Endothelial cell of umbilical vein (primary cell): ENCODE measurements around the gene EMC6. TPM values are rescaled to one million over a fixed set of nuclear protein-coding genes. Genes with fewer than 3 reads are reported as not detected.

Experiments
- BruUV-seq: library from RNA; stranded (reverse); fragments of 400-500 nt; replicated peaks from 2 replicates; lab custom pipeline; 2021; lab: Mats Ljungman, UMichigan
- CTCF ChIA-PET: fragments of 300-600, 350-600 bp; sonication (Branson Sonifier 250); formaldehyde crosslinking; loops from one replicate; lab custom pipeline; 2021; ENCODE audit warnings: antibody characterized with exemption, inconsistent platforms; lab: Charles Lee
- POLR2A ChIA-PET: fragments of 300-600, 350-600 bp; sonication (Branson Sonifier 250); formaldehyde crosslinking; loops from one replicate; lab custom pipeline; 2021; ENCODE audit warnings: antibody characterized with exemption, inconsistent platforms; lab: Charles Lee
- DNase-seq: peaks from one replicate; pipeline ENCODE4 v3.0.0-alpha.2; 2011; ENCODE audit warnings: low read depth, low spot score
- FAIRE-seq: peaks from 2 replicates; lab custom pipeline; 2011; peaks lifted over from hg19 to GRCh38; lab: Jason Lieb, UNC
- H2AFZ ChIP-seq: 2 replicates; pipeline ENCODE4 v1.6.0; 2012; ENCODE audit warnings: low read depth, low read length, control low read depth, inconsistent platforms
- H3K27ac ChIP-seq: 2 replicates; pipeline ENCODE4 v1.5.1; 2011; ENCODE audit warnings: low read depth, mild to moderate bottlenecking, control low read depth, low read length, moderate library complexity; ENCODE audit not compliant: insufficient read depth
- H3K27me3 ChIP-seq, 2 experiments: 2 replicates each; pipeline versions ENCODE4 v1.6.0 to v1.6.1; 2011; ENCODE audit warnings: low read length in 2 of 2, mixed read lengths in 1 of 2; ENCODE audit not compliant: control insufficient read depth in 2 of 2, insufficient read depth in 2 of 2
- H3K36me3 ChIP-seq, 2 experiments: 2 replicates in 1 of 2; 3 replicates in 1 of 2; pipeline ENCODE4 v1.5.1; 2011; ENCODE audit warnings: low read length in 2 of 2, mild to moderate bottlenecking in 1 of 2, moderate library complexity in 1 of 2; ENCODE audit not compliant: control insufficient read depth in 2 of 2, insufficient read depth in 2 of 2; ENCODE audit errors: extremely low read depth in 1 of 2
- H3K4me1 ChIP-seq: 3 replicates; pipeline ENCODE4 v1.5.1; 2011; ENCODE audit warnings: mild to moderate bottlenecking, low read length; ENCODE audit not compliant: control insufficient read depth, insufficient read depth; ENCODE audit errors: extremely low read depth
- H3K4me2 ChIP-seq: 2 replicates; pipeline ENCODE4 v1.6.1; 2011; ENCODE audit warnings: low read length, control low read depth, mixed read lengths; ENCODE audit not compliant: insufficient read depth
- H3K4me3 ChIP-seq, 3 experiments: fragments of 200-600 bp in 1 of 3; sonication (generic), shearing (Covaris generic) in 1 of 3; replicated peaks in 1 of 3; 2 replicates each; pipeline ENCODE4 v1.5.1; 2011 to 2016; ENCODE audit warnings: control low read depth in 3 of 3, low read length in 3 of 3, mild to moderate bottlenecking in 2 of 3, inconsistent platforms in 1 of 3, low read depth in 1 of 3, moderate library complexity in 1 of 3; ENCODE audit not compliant: insufficient read depth in 1 of 3
- H3K79me2 ChIP-seq: 2 replicates; pipeline ENCODE4 v1.6.0; 2012; ENCODE audit warnings: low read length, inconsistent platforms; ENCODE audit not compliant: control insufficient read depth, insufficient read depth
- H3K9ac ChIP-seq: replicated peaks from 2 replicates; pipeline ENCODE3; 2011; ENCODE audit warnings: low read length, control low read depth; ENCODE audit not compliant: insufficient read depth; ENCODE audit errors: extremely low read depth
- H3K9me1 ChIP-seq: replicated peaks from 3 replicates; pipeline ENCODE4 v1.6.0; 2011; ENCODE audit warnings: mild to moderate bottlenecking, low read length; ENCODE audit not compliant: control insufficient read depth, insufficient read depth; ENCODE audit errors: extremely low read depth
- H3K9me3 ChIP-seq: replicated peaks from 2 replicates; pipeline ENCODE4 v1.5.1; 2012; ENCODE audit warnings: low read length, inconsistent platforms; ENCODE audit not compliant: control insufficient read depth, insufficient read depth
- H4K20me1 ChIP-seq: replicated peaks from 2 replicates; pipeline ENCODE3; 2011; ENCODE audit warnings: mild to moderate bottlenecking, low read length; ENCODE audit not compliant: control insufficient read depth, insufficient read depth; ENCODE audit errors: extremely low read depth
- CTCF ChIP-seq, 2 donors: IDR thresholded peaks; 1 replicate in 1 of 2; 2 replicates in 1 of 2; pipeline ENCODE4 v1.5.1; 2011; ENCODE audit warnings: low read length in 2 of 2, mild to moderate bottlenecking in 2 of 2, moderate library complexity in 2 of 2, control low read depth in 1 of 2, inconsistent platforms in 1 of 2, low read depth in 1 of 2; ENCODE audit not compliant: insufficient read depth in 1 of 2; ENCODE audit errors: extremely low read depth in 1 of 2
- EZH2 ChIP-seq: IDR thresholded peaks from 2 replicates; pipeline ENCODE4 v1.6.1; 2012; ENCODE audit warnings: borderline replicate concordance, low read depth, mild to moderate bottlenecking, moderate library complexity, low read length, inconsistent platforms; ENCODE audit not compliant: severe bottlenecking
- FOS ChIP-seq: IDR thresholded peaks from 2 replicates; pipeline ENCODE4 v1.6.1; 2011; ENCODE audit warnings: mild to moderate bottlenecking, low read length, moderate library complexity, borderline replicate concordance; ENCODE audit not compliant: insufficient read depth
- GATA2 ChIP-seq: IDR thresholded peaks from 2 replicates; pipeline ENCODE4 v1.7.0; 2011; ENCODE audit warnings: low read depth, mild to moderate bottlenecking, moderate library complexity, mixed read lengths, low read length; ENCODE audit not compliant: insufficient read length, insufficient read depth
- JUN ChIP-seq: IDR thresholded peaks from 2 replicates; pipeline ENCODE4 v1.6.1; 2011; ENCODE audit warnings: borderline replicate concordance, low read depth; ENCODE audit not compliant: insufficient read length, insufficient read depth
- MYC ChIP-seq: IDR thresholded peaks from one replicate; pipeline ENCODE4 v1.6.1; 2011; ENCODE audit warnings: mild to moderate bottlenecking, low read depth, low read length
- POLR2A ChIP-seq: IDR thresholded peaks from 2 replicates; pipeline ENCODE4 v1.6.1; 2012; ENCODE audit warnings: low read depth, mild to moderate bottlenecking, control low read depth, low read length
- POLR2AphosphoS5 ChIP-seq: IDR thresholded peaks from 2 replicates; pipeline ENCODE4 v1.6.1; 2012; ENCODE audit warnings: low read depth, mild to moderate bottlenecking, control low read depth, low read length, moderate library complexity; ENCODE audit not compliant: insufficient read depth
- dilution Hi-C: fragments of 300-500 bp; cut with MboI; formaldehyde crosslinking; loops from one replicate; pipeline ENCODE4 v1.15.0; 2019; ENCODE audit warnings: low sequenced_read_pairs; ENCODE audit not compliant: extremely low pct_ligation_motif_present
- intact Hi-C: fragments of 100-400 bp; cut with micrococcal nuclease; formaldehyde crosslinking; loops from one replicate; pipeline ENCODE4 v1.10.0; 2022
- polyA plus RNA-seq, 4 experiments: library from polyadenylated mRNA; depleted of rRNA in 3 of 4; stranded (reverse) in 3 of 4; unstranded in 1 of 4; fragments of >200 nt; gene quantifications; 2 replicates each; pipeline versions ENCODE4 v1.2.1 to v1.2.3, GENCODE V29; 2011 to 2012; ENCODE audit warnings: missing spikeins in 1 of 4
- total RNA-seq: library from RNA; stranded (reverse); gene quantifications from 2 replicates; pipeline ENCODE4 v1.2.3, GENCODE V29; 2021
- TF ChIP-seq, protein P1 (sequence below): IDR thresholded peaks from 2 replicates; pipeline ENCODE4 v1.6.1; 2011; ENCODE audit not compliant: insufficient read depth, insufficient read length

Gene EMC6
- total and polyA plus RNA-seq, 2 donors (not counting 3 experiments of a cell fraction or from before 2014, with no cell fraction given), result 54.0 to 105 TPM

GRCh38 chr17:3643889-3644349 is 24.7 kb upstream of the EMC6 start:
- peaks cover 6% of the 10 kb centered on the region for H3K4me1 ChIP-seq
- H3K79me2 ChIP-seq, result no peaks in the 10 kb centered on the region
- FAIRE-seq, result no peak
- no peaks in the 10 kb centered on the region for H3K9me1 ChIP-seq
- intact Hi-C loops (no loop called here), dilution Hi-C loops (no loop called here)
- no peaks in the 10 kb centered on the region for H3K27me3 ChIP-seq
- no TSS peak for BruUV-seq
- POLR2A ChIA-PET, result interaction anchor here (0.5 kb wide), 1 partner anchor 302 kb away, joined by 3 read pairs; no protein-coding TSS in a partner anchor
- H3K4me3 ChIP-seq, result no peak overlapping the region
- no peak for DNase-seq
- H2AFZ ChIP-seq, result no peak overlapping the region
- no peak overlapping the region for H3K27ac ChIP-seq
- H3K36me3 ChIP-seq, result peaks cover 2 to 6% of the 10 kb centered on the region in 2 experiments
- H3K9ac ChIP-seq, result no peak overlapping the region
- H3K4me2 ChIP-seq, result no peak overlapping the region
- CTCF ChIA-PET, result interaction anchor here (7.4 kb wide), 1 partner anchor 595 kb away, joined by 76 read pairs; no protein-coding TSS in a partner anchor
- TF ChIP-seq EZH2 (no peak), MYC (no peak), GATA2 (no peak), FOS (no peak), POLR2AphosphoS5 (no peak), POLR2A (no peak), JUN (no peak), CTCF (IDR thresholded peaks at IDR 0.05; ENCODE audit: extremely low read depth in 1 of 2, insufficient read depth in 1 of 2, low read depth in 1 of 2, low read length in 2 of 2) (no peak)
- TF ChIP-seq, protein P1, sequence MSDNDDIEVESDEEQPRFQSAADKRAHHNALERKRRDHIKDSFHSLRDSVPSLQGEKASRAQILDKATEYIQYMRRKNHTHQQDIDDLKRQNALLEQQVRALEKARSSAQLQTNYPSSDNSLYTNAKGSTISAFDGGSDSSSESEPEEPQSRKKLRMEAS, result no peak
- H4K20me1 ChIP-seq, result no peaks in the 10 kb centered on the region
- no peaks in the 10 kb centered on the region for H3K9me3 ChIP-seq
